G401.6 (cell line): ENCODE results near the gene GRIA3.
"Not testable (repeated sequence)": the region's sequence is repeated elsewhere in the genome, so short reads cannot be mapped to it uniquely, and the experiment has no call there.

ENCODE experiments used
- FAIRE-seq: peaks from 2 replicates; lab custom pipeline; 2012; peaks lifted over from hg19 to GRCh38; lab: Jason Lieb, UNC

GRIA3 gene

DNA sequence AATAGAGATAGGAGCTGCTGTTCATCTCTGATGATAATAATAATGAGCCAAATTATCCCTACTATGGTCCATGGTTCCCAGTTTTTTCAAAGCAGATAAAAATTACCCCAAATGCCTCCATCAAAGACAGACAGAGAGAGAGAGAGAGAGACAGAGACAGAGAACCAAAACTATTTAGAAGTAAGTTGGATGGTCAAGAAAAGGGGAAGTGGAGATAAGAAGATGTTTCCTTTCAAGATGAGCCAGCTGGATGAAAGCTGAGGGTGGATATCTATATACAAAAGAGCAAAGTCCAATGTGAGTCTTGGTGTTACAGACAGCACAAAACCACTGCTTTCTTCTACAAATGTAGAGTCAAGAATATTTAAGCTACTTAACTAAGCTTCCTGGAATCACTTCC lies 173.9 kb downstream of the GRIA3 start:
- no peak for FAIRE-seq

DNA sequence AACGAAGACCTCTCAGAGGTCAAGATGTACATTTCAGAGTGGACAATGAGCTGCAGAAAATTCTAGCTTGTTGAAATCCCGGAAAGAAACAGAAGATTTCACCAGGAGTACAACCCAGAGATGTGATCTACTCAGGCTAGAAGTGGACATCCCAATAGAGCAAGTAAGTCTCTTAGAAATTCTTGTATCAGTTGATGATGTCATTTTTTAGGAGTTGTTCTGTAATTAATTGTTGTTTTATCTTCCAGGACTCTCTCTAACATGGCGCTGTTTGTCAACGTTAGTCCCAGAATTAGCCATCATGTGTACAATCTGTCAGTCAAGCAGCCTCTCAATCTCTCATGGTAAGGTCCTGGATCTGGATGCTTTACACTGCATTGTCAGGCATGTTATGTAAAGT lies 174.4 kb downstream of the GRIA3 start:
- no peak for FAIRE-seq

DNA sequence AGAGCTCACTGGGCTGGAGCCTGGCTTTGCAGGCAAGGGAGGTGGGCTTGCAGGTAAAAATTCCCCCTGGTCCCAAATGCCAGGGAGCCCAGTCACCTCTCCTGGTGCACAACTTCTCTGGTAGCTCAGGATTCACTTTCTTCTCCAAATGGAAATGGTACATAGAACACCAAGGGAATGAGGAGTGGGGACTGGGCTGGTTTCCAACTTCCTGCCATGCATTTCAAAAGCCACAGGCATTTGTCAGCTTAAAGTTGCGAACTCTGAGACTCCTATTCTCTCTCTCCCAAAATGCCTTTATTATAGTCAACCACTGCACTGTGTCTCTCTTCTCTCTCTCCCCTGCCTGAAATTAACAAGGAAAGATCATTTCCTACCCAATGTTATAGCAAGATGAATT lies 177.3 kb downstream of the GRIA3 start:
- FAIRE-seq: no peak

DNA sequence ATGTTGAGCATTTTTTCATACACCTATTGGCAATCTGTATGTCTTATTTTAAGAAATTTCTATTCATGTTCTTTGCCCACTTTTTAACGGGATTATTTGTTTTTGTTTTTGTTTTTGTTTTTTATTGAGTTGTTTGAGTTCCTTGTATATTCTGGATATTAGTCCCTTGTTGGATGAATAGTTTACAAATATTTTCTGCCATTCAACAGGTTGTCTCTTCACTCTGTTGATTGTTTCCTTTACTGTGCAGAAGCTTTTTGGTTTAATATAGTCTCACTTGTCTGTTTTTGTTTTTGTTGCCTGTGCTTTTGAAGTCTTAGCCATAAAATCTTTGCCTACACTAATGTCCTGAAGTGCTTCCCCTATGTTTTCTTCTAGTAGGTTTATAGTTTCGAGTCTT lies 202.1 kb downstream of the GRIA3 start:
- FAIRE-seq: not testable (repeated sequence)

DNA sequence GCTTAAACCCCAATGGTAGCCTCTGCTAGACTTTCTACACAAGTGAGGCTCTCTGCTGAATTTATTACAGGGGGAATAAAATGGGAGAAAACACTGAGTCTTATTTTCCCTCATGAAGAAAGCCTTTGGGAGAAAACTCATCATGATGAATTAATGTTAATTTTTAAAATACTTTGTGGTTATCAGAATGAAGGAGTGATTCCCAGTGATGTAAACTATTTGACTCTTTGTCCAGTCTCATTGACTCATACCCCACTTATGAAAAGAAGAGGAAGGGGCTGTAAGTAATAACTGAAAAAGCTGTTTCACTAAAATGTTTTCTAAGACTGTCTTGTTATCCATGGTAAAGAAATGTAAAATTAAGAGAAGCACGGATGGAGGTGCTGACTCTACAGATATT lies 208.8 kb downstream of the GRIA3 start:
- no peak for FAIRE-seq

DNA sequence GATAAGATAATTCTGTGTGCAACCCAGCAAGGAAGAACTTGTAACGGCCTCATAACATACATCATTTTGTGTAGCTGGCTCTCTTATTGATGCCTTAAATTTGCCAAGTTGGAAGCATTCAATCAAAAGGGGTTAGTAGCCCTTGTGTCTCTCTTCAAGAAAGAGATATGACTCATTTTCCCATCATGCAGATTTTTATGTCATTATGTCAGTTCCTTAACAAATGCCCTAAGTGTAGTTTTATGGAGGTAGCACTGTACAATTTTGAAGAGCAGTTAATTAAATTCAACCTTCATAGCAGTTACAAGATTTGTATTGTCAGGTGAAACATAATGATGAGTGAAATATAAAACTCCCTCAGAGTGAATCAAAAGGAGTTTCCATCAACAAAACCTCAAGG lies 215.6 kb downstream of the GRIA3 start:
- FAIRE-seq: no peak

DNA sequence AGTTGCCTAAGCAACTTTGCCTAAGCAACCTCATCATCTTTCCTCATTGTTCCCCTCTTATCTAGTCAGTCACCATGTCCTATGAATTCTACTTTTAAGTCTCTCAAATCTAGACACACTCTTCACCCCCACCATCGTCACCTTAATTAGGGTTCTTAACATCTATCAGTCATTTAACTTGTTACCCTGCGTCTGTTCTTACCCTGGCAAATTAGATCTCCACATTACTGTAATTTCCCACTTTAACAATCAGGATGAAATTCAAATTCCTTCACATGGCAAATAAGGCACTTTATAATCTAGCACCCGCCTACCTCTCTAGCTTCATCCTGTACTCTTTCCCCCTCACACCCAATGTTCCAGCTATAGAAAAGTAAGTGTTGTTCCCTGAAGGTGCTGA lies 221.2 kb downstream of the GRIA3 start:
- no peak for FAIRE-seq

DNA sequence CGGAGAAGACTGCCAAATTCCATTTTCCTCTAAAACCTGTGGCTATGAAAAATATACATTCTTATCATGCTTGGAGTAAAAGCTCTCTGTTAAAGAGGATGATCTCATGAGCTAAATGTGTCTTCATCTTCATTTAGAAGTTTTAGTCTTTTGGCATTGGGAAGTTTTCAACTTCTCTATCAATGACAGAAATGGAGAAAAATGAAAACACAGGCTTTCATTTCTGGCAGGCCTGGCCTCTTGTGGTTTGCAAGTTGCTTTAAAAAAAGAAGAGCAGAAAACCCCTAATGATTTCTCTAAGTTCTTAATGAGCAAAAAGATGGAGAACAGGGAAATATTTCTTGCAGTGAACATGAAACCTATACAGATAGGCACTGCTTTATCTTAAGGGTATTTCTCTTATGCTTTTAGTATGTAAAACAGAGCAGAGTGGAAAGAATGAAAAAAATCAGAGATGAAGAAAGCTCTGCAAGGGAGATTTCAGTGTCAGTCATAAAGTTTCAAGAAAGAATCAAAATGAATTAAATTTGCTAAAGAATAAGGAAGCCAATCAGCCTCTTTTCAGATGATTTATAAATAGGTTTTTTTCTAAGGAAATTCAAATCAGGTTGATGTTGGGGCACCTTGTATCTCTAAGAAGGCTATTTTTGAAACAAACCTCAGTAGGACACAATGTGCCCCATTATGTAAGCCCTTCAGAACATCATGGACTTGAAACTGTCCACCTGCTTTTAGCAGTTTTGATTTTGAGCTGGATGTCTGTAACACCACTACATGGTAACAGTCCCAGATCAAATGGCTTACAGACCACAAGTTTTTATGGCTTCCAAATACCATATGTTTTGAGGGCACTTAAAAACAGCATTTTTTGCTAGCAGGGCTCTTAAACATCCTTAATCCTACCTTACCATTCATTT lies 225.0 kb downstream of the GRIA3 start:
- FAIRE-seq: no peak

DNA sequence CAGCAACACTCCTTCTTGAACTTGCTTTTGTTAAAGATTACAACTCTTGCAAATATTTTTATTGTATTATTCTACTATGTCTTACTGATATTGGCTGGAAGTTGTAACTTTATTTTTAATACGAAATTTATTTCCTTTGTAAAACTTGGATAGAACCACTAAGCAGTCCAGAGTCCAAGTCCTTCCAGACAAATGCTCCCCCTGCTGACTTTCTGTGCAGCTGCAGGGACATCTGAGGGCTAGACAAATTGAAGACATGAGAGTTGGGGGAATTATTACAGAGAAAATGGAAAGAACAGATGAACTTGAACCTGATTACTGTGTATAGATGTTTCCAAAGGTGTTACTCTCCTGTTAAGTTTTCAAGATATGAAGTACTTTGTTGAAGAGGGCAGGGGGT lies 238.8 kb downstream of the GRIA3 start:
- peak; percentile 11 for FAIRE-seq

DNA sequence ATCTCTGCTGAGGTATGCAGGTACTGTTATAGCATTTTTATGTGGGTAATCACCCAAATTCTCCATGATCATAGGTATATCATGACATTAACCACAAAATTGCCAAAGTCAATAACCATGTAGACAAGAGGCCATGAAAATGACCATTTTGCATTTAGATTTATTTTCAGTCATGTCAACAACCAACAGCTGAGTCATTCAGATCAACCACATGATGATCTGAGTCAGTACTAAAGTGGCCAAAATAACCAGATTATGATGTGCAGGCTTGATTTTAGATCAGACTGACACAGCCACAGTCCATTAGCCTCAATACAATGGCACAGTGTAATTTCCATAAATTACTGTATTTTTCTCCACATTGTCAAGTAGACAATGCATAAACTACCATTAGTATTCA lies 240.5 kb downstream of the GRIA3 start:
- no peak for FAIRE-seq

DNA sequence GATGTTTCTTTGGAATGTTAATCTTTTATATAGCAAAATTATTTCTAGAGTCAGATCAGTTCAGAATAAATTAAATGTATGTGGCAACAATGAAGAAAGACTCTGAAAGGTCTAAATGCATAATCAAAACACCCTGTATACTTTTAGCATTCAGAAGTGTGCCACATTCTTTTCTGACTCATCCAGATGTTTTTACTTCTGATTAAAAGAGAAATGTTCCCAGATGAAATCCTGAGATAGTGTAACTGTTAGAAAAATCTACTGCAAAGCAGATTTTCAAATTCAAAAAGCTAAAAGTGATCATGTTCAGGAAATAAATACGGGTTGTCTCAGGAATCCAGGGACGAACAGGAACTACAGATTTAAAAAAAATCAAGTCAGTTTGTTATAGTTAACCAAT lies 241.4 kb downstream of the GRIA3 start:
- FAIRE-seq: no peak

DNA sequence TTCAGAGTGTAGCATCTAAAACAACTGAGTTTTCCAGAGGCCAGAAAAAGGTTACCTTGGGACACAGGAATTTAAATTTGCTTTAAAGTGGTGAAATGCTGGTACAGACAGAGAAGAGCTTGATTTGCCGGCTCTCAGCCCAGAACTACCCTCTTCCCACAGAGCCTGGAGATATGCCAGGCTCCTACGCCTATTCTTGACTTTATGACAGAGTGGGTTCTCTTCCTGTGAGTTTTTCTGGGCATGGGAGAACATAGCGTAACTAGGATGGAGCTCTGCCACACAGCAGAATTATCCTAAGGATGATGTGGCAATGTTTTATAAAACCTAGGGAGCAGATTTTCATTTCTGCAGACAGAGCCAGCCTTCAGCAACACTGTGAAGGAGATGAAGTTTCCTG lies 241.8 kb downstream of the GRIA3 start:
- FAIRE-seq: no peak

DNA sequence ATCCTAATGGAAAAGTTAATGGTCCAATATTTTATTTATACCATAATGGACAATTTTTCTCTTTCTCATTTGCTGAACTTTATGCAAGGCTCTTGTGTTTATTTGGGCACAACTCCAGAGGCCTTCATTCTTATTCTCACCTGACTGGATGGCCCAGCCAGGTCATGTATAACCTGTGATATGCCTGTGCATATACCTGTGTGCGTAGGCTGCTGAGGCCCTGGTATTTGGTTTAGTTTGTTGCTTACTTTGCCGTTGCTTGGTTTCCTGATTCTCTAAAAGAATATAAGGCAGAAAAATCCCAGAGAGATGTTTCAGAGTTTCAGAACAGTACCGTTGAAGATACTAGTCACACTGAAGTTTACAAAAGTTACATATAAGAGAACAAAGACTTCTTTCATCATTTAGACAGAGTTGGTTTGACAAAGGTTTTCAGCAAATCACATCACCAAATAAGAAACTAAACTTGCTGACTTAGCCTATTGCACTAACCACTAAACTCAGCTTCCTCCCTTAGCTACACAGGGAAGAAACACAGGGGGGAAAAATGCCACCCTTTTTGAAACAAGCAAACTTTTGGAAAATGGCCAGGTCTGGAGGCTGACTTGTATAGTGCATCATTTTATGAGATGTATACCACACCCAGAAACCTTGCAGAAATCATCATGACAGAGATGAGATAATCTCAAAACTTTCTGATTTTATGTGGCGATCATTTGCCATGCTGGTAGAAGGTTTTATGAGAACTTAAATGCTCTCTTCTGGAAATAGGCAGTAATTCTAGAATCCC lies 248.5 kb downstream of the GRIA3 start:
- no peak for FAIRE-seq

DNA sequence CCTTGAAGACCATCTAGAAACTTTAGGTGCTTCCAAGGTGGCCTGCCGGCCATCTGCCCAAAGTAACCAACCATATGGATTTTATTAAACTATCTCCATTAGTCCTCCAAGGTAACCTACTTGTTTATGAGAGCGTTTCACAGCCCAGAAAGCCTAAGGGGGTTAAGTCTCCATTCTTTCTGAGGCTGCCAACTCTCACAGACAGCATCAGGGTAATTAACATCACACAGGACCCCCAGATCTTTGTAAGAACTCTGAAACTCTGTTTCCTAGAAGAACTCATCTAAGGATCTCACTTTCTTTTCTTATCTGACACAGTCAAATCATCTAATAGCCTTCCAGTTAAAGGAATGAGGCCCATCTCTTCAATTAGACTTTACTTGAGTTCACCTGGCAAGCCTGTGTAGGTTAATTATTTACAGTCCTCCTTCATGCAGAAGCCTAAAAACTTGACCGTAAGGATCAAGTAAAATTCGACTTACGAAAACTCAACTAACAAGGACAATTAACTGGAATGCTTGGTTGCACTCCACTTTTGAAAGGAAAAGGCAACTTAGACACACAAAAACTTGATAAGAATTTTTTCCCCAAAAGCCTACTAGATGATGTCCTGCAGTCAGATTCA lies 252.5 kb downstream of the GRIA3 start:
- no peak for FAIRE-seq

DNA sequence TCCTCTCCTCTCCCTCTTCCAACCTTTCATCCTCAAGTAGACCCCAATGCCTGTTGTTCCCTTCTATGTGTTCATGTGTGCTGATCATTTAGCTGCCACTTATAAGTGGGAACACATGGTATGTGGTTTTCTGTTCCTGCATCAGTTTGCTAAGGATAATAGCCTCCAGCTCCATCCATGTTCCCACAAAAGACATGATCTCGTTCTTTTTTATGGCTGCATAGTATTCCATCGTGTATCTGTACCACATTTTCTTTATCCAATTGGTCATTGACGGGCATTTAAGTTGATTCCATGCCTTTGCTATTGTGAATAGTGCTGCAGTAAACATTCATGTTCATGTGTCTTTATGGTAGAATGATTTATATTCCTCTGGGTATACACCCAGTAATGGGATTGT lies 255.8 kb downstream of the GRIA3 start:
- FAIRE-seq: not testable (repeated sequence)

DNA sequence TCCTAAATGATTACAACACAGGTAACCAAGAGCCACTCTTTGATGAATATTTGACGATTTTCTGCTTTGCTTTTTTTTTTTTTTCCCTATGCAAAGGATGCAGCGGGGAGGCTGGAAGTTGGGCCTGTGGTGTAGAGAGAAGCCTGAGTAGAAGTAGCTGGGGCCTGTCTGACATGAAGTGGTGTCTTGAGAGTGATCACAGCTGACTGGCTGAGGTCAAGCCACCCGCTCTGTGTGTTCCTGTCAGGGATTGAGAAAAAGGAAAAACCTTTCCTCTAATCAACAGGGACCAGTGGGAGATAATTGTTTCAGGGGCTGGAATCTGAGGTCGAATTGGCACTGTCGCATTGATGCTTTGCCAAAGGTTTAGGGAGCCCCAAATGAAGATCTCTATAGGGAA lies 258.7 kb downstream of the GRIA3 start:
- FAIRE-seq: no peak

DNA sequence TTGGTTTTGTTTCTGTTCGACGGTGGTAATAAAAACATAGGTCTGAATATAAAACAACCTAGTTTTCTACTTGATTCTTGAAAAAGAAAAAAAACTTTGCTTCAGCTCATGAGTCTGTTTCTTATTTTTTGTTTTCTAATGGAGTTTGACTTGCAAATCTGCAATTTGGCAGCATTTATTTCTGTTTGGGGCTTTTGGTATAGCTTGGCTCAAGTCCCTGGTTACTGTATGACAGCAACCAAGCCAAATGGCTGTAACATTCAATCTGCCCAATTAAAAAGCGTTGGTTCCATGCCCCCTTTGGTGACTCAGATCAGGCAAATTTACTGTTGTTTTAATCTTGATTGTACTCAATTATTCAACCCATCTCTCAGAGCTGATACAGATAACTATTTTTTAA lies 263.4 kb downstream of the GRIA3 start:
- FAIRE-seq: no peak

DNA sequence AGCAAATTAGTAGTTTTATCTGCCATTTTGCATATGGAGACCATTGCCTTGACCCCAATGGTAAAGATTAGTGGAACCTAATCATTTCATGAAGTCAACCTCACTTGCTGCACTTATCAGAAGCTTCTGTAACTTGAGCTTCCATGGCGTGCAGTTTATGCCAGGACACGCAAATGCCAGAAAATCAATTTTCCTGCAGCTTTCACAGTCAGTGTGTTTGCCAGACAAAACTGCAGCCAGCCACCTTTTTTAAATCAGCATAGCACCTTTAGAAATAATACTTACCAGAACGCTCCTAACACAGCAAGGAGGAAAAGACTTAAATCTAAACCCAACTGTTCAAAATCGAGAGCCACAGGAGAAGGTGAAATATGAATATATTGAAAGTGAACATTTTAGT lies 265.3 kb downstream of the GRIA3 start:
- no peak for FAIRE-seq

DNA sequence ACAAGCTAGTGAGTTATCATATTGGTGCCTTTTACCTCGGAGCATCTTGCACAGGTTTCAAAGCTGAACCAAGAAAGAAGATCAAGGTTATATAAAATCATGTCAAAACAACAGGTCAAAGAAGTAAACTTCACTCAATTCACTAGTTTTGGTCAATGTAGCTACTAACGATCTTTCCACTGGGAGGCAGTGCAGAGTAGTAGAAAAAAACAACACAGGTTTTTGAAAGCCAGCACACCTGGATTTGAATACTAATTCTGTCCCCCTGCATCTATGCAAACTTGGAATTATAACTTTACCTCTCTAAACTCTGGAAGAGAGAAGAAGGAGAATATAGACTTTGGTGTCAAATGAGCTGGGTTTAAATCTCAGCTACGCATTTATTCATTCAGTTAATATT lies 266.1 kb downstream of the GRIA3 start:
- peak; percentile 64 for FAIRE-seq

DNA sequence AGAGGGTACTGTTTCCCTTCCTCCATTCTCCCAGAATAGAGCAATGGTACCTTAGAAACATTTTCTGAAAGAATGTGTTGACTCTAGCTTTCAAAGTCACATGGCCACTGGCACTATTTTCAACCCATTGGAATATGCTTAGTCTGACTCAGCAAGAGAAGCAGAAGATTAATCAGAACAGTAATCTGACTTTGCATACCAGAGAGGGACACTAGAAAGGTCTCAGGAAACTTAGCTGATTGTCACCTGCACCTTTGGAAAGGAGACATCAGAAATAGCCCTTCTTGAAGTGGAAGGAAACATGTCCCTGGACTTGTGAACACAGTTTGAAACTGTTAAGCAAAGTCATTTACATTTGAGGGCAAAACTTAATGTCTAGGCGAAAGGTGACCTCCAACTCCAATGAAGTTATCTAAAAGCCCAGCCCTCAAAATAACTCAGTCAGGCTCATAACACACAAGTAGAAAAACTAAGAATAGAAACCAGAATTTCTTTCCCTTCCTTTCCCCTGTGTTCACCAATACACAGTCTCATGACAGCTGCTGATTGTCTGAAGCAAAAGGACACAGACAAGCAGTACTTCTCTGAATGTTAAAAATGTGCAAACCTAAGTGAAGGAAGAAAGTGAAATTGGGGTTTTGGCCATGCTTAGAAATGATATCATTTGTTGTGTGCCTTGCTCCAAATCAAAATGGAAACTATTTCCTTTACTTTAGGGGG lies 270.8 kb downstream of the GRIA3 start:
- no peak for FAIRE-seq

DNA sequence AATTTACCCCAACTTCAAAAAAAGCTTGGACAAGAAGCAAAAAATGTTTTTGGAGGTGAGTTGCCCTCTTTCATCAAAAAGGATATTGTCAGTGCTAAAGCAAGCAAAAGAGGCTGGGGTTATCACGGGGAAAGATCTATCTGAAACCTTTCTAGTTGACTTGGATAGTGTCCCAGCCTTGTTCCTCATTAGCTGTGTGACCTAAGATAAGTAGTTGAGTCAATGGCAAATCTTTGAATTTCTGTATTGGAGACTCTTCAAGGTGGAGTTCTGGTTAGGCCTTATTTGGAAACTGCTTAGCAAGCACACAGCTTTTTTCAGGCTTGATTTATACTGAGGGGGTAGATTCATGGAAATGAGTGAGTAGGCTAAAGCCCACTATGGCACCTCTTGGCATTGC lies 271.6 kb downstream of the GRIA3 start:
- no peak for FAIRE-seq

DNA sequence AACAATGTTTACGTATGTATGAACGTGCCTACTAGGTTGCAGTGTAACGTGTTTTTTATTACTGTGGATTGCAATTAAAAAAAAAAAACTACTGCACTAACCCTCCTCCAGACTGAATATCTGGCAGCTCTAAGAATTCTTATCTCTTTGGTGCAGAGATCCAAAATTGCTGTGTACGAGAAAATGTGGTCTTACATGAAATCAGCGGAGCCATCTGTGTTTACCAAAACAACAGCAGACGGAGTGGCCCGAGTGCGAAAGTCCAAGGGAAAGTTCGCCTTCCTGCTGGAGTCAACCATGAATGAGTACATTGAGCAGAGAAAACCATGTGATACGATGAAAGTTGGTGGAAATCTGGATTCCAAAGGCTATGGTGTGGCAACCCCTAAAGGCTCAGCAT lies 280.6 kb downstream of the GRIA3 start:
- FAIRE-seq: no peak

DNA sequence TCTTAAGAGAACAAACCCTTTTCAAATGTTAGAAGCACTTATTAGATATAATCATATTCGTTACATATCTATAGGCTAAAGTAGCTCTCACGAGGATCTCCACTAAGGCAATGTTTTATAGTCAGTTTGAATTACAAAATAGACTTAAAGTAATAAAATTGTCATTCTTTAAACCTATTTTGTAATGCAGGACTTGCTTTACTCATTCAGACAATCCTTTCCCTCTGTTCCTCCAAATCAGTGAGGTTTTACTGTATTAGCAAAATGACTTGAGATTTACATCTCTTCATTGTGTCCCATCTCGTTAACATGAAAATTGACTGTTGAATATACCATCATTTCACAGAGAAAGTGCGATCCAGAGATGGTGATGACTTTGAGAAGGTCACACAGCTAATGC lies 284.4 kb downstream of the GRIA3 start:
- FAIRE-seq: no peak
